DOHH2 (cell line): Measurements from ENCODE around the gene STX1A.

Source experiments
- EZH2phosphoT487 ChIP-seq: fragments of 200-600 bp; sonication (generic); IDR thresholded peaks from 2 replicates; pipeline ENCODE4 v1.6.1; 2017; ENCODE audit warnings: borderline replicate concordance, mild to moderate bottlenecking, antibody characterized with exemption, low read length, moderate library complexity, mixed read lengths
- TF ChIP-seq, protein P1 (sequence below): fragments of 200-600 bp; sonication (generic); IDR thresholded peaks from one replicate; pipeline ENCODE4 v1.5.1; 2014; ENCODE audit warnings: antibody characterized with exemption, mild to moderate bottlenecking, low read depth, low read length; ENCODE audit not compliant: poor library complexity, severe bottlenecking

GRCh38 chr7:73728551-73728950 is 9.1 kb upstream of the STX1A start:
- TF ChIP-seq, protein P1, sequence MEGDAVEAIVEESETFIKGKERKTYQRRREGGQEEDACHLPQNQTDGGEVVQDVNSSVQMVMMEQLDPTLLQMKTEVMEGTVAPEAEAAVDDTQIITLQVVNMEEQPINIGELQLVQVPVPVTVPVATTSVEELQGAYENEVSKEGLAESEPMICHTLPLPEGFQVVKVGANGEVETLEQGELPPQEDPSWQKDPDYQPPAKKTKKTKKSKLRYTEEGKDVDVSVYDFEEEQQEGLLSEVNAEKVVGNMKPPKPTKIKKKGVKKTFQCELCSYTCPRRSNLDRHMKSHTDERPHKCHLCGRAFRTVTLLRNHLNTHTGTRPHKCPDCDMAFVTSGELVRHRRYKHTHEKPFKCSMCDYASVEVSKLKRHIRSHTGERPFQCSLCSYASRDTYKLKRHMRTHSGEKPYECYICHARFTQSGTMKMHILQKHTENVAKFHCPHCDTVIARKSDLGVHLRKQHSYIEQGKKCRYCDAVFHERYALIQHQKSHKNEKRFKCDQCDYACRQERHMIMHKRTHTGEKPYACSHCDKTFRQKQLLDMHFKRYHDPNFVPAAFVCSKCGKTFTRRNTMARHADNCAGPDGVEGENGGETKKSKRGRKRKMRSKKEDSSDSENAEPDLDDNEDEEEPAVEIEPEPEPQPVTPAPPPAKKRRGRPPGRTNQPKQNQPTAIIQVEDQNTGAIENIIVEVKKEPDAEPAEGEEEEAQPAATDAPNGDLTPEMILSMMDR = no peak
- TF ChIP-seq EZH2phosphoT487 = no peak
